Keratinocyte (primary cell): ENCODE data around the gene QRICH1.

Source experiments
- CTCF ChIP-seq, 3 experiments: IDR thresholded peaks in 1 of 3; conservative IDR thresholded peaks in 1 of 3; optimal IDR thresholded peaks in 1 of 3; 2 replicates in 2 of 3; 3 replicates in 1 of 3; pipeline versions ENCODE3 to v1.5.1; 2011; ENCODE audit warnings: low read length in 3 of 3, mild to moderate bottlenecking in 3 of 3, moderate library complexity in 2 of 3, control low read depth in 1 of 3, inconsistent platforms in 1 of 3; ENCODE audit not compliant: insufficient read depth in 2 of 3; ENCODE audit errors: extremely low read depth in 1 of 3
- EZH2 ChIP-seq: IDR thresholded peaks from one replicate; pipeline ENCODE4 v1.6.1; 2012; ENCODE audit warnings: inconsistent platforms, mild to moderate bottlenecking, low read length, moderate library complexity

GRCh38 chr3:49104052-49104426 lies 10.2 kb upstream of the QRICH1 start:
- TF ChIP-seq CTCF (optimal IDR thresholded peaks at IDR 0.05 in 1 of 3, IDR thresholded peaks at IDR 0.05 in 1 of 3, conservative IDR thresholded peaks at IDR 0.05 in 1 of 3; ENCODE audit: extremely low read depth in 1 of 3, insufficient read depth in 2 of 3, low read length in 3 of 3) (no peak), EZH2 (no peak)
